Endothelial cell of umbilical vein (primary cell): ENCODE data around the gene PCDH19. TPM values are rescaled to one million over a fixed set of nuclear protein-coding genes. Genes with fewer than 3 reads are reported as not detected.

ENCODE experiments used
- BruUV-seq: library from RNA; stranded (reverse); fragments of 400-500 nt; replicated peaks from 2 replicates; lab custom pipeline; 2021; lab: Mats Ljungman, UMichigan
- CTCF ChIA-PET: fragments of 300-600, 350-600 bp; sonication (Branson Sonifier 250); formaldehyde crosslinking; loops from one replicate; lab custom pipeline; 2021; ENCODE audit warnings: antibody characterized with exemption, inconsistent platforms; lab: Charles Lee
- POLR2A ChIA-PET: fragments of 300-600, 350-600 bp; sonication (Branson Sonifier 250); formaldehyde crosslinking; loops from one replicate; lab custom pipeline; 2021; ENCODE audit warnings: antibody characterized with exemption, inconsistent platforms; lab: Charles Lee
- DNase-seq: peaks from one replicate; pipeline ENCODE4 v3.0.0-alpha.2; 2011; ENCODE audit warnings: low read depth, low spot score
- FAIRE-seq: peaks from 2 replicates; lab custom pipeline; 2011; peaks lifted over from hg19 to GRCh38; lab: Jason Lieb, UNC
- H2AFZ ChIP-seq: 2 replicates; pipeline ENCODE4 v1.6.0; 2012; ENCODE audit warnings: low read depth, low read length, control low read depth, inconsistent platforms
- H3K27ac ChIP-seq: 2 replicates; pipeline ENCODE4 v1.5.1; 2011; ENCODE audit warnings: low read depth, mild to moderate bottlenecking, control low read depth, low read length, moderate library complexity; ENCODE audit not compliant: insufficient read depth
- H3K27me3 ChIP-seq, 2 experiments: 2 replicates each; pipeline versions ENCODE4 v1.6.0 to v1.6.1; 2011; ENCODE audit warnings: low read length in 2 of 2, mixed read lengths in 1 of 2; ENCODE audit not compliant: control insufficient read depth in 2 of 2, insufficient read depth in 2 of 2
- H3K36me3 ChIP-seq, 2 experiments: 2 replicates in 1 of 2; 3 replicates in 1 of 2; pipeline ENCODE4 v1.5.1; 2011; ENCODE audit warnings: low read length in 2 of 2, mild to moderate bottlenecking in 1 of 2, moderate library complexity in 1 of 2; ENCODE audit not compliant: control insufficient read depth in 2 of 2, insufficient read depth in 2 of 2; ENCODE audit errors: extremely low read depth in 1 of 2
- H3K4me1 ChIP-seq: 3 replicates; pipeline ENCODE4 v1.5.1; 2011; ENCODE audit warnings: mild to moderate bottlenecking, low read length; ENCODE audit not compliant: control insufficient read depth, insufficient read depth; ENCODE audit errors: extremely low read depth
- H3K4me2 ChIP-seq: 2 replicates; pipeline ENCODE4 v1.6.1; 2011; ENCODE audit warnings: low read length, control low read depth, mixed read lengths; ENCODE audit not compliant: insufficient read depth
- H3K4me3 ChIP-seq, 3 experiments: fragments of 200-600 bp in 1 of 3; sonication (generic), shearing (Covaris generic) in 1 of 3; replicated peaks in 1 of 3; 2 replicates each; pipeline ENCODE4 v1.5.1; 2011 to 2016; ENCODE audit warnings: control low read depth in 3 of 3, low read length in 3 of 3, mild to moderate bottlenecking in 2 of 3, inconsistent platforms in 1 of 3, low read depth in 1 of 3, moderate library complexity in 1 of 3; ENCODE audit not compliant: insufficient read depth in 1 of 3
- H3K79me2 ChIP-seq: 2 replicates; pipeline ENCODE4 v1.6.0; 2012; ENCODE audit warnings: low read length, inconsistent platforms; ENCODE audit not compliant: control insufficient read depth, insufficient read depth
- H3K9ac ChIP-seq: replicated peaks from 2 replicates; pipeline ENCODE3; 2011; ENCODE audit warnings: low read length, control low read depth; ENCODE audit not compliant: insufficient read depth; ENCODE audit errors: extremely low read depth
- H3K9me1 ChIP-seq: replicated peaks from 3 replicates; pipeline ENCODE4 v1.6.0; 2011; ENCODE audit warnings: mild to moderate bottlenecking, low read length; ENCODE audit not compliant: control insufficient read depth, insufficient read depth; ENCODE audit errors: extremely low read depth
- H3K9me3 ChIP-seq: replicated peaks from 2 replicates; pipeline ENCODE4 v1.5.1; 2012; ENCODE audit warnings: low read length, inconsistent platforms; ENCODE audit not compliant: control insufficient read depth, insufficient read depth
- H4K20me1 ChIP-seq: replicated peaks from 2 replicates; pipeline ENCODE3; 2011; ENCODE audit warnings: mild to moderate bottlenecking, low read length; ENCODE audit not compliant: control insufficient read depth, insufficient read depth; ENCODE audit errors: extremely low read depth
- CTCF ChIP-seq, 2 donors: IDR thresholded peaks; 1 replicate in 1 of 2; 2 replicates in 1 of 2; pipeline ENCODE4 v1.5.1; 2011; ENCODE audit warnings: low read length in 2 of 2, mild to moderate bottlenecking in 2 of 2, moderate library complexity in 2 of 2, control low read depth in 1 of 2, inconsistent platforms in 1 of 2, low read depth in 1 of 2; ENCODE audit not compliant: insufficient read depth in 1 of 2; ENCODE audit errors: extremely low read depth in 1 of 2
- EZH2 ChIP-seq: IDR thresholded peaks from 2 replicates; pipeline ENCODE4 v1.6.1; 2012; ENCODE audit warnings: borderline replicate concordance, low read depth, mild to moderate bottlenecking, moderate library complexity, low read length, inconsistent platforms; ENCODE audit not compliant: severe bottlenecking
- FOS ChIP-seq: IDR thresholded peaks from 2 replicates; pipeline ENCODE4 v1.6.1; 2011; ENCODE audit warnings: mild to moderate bottlenecking, low read length, moderate library complexity, borderline replicate concordance; ENCODE audit not compliant: insufficient read depth
- GATA2 ChIP-seq: IDR thresholded peaks from 2 replicates; pipeline ENCODE4 v1.7.0; 2011; ENCODE audit warnings: low read depth, mild to moderate bottlenecking, moderate library complexity, mixed read lengths, low read length; ENCODE audit not compliant: insufficient read length, insufficient read depth
- JUN ChIP-seq: IDR thresholded peaks from 2 replicates; pipeline ENCODE4 v1.6.1; 2011; ENCODE audit warnings: borderline replicate concordance, low read depth; ENCODE audit not compliant: insufficient read length, insufficient read depth
- MAX ChIP-seq: IDR thresholded peaks from 2 replicates; pipeline ENCODE4 v1.6.1; 2011; ENCODE audit not compliant: insufficient read depth, insufficient read length
- MYC ChIP-seq: IDR thresholded peaks from one replicate; pipeline ENCODE4 v1.6.1; 2011; ENCODE audit warnings: mild to moderate bottlenecking, low read depth, low read length
- POLR2A ChIP-seq: IDR thresholded peaks from 2 replicates; pipeline ENCODE4 v1.6.1; 2012; ENCODE audit warnings: low read depth, mild to moderate bottlenecking, control low read depth, low read length
- POLR2AphosphoS5 ChIP-seq: IDR thresholded peaks from 2 replicates; pipeline ENCODE4 v1.6.1; 2012; ENCODE audit warnings: low read depth, mild to moderate bottlenecking, control low read depth, low read length, moderate library complexity; ENCODE audit not compliant: insufficient read depth
- dilution Hi-C: fragments of 300-500 bp; cut with MboI; formaldehyde crosslinking; loops from one replicate; pipeline ENCODE4 v1.15.0; 2019; ENCODE audit warnings: low sequenced_read_pairs; ENCODE audit not compliant: extremely low pct_ligation_motif_present
- intact Hi-C: fragments of 100-400 bp; cut with micrococcal nuclease; formaldehyde crosslinking; loops from one replicate; pipeline ENCODE4 v1.10.0; 2022
- polyA plus RNA-seq, 4 experiments: library from polyadenylated mRNA; depleted of rRNA in 3 of 4; stranded (reverse) in 3 of 4; unstranded in 1 of 4; fragments of >200 nt; gene quantifications; 2 replicates each; pipeline versions ENCODE4 v1.2.1 to v1.2.3, GENCODE V29; 2011 to 2012; ENCODE audit warnings: missing spikeins in 1 of 4
- total RNA-seq: library from RNA; stranded (reverse); gene quantifications from 2 replicates; pipeline ENCODE4 v1.2.3, GENCODE V29; 2021

The PCDH19 gene
- total and polyA plus RNA-seq, 2 donors (not counting 3 experiments of a cell fraction or from before 2014, with no cell fraction given) = 1.2 to 4.3 TPM

- CTCF ChIA-PET = no interaction called here
These were observed 93.1 kb downstream of the PCDH19 start for GRCh38 chrX:100316987-100317386.

GRCh38 chrX:100315566-100315965, 94.5 kb downstream of the PCDH19 start:
- CTCF ChIA-PET = no interaction called here
- FAIRE-seq (no peak), DNase-seq (no peak)
- H3K36me3 ChIP-seq = no peaks in the 10 kb centered on the region
- H3K4me3 ChIP-seq = no peak overlapping the region
- no peaks in the 10 kb centered on the region for H3K27me3 ChIP-seq
- no peaks in the 10 kb centered on the region for H3K79me2 ChIP-seq
- H3K9ac ChIP-seq = no peak overlapping the region
- no TSS peak for BruUV-seq
- no peaks in the 10 kb centered on the region for H4K20me1 ChIP-seq
- H3K4me2 ChIP-seq = no peak overlapping the region
- dilution Hi-C loops = no loop called here
- no peak overlapping the region for H3K27ac ChIP-seq
- H2AFZ ChIP-seq = no peak overlapping the region
- H3K9me1 ChIP-seq = no peaks in the 10 kb centered on the region
- H3K9me3 ChIP-seq = no peaks in the 10 kb centered on the region
- TF ChIP-seq GATA2 (no peak), POLR2AphosphoS5 (no peak), CTCF (IDR thresholded peaks at IDR 0.05; ENCODE audit: extremely low read depth in 1 of 2, insufficient read depth in 1 of 2, low read depth in 1 of 2, low read length in 2 of 2) (no peak), EZH2 (no peak), POLR2A (no peak), JUN (no peak), MAX (no peak), FOS (no peak), MYC (no peak)
- POLR2A ChIA-PET = no interaction called here
- no peaks in the 10 kb centered on the region for H3K4me1 ChIP-seq
- intact Hi-C loops = no loop called here

More at GRCh38 chrX:100316987-100317386, 93.1 kb downstream of the PCDH19 start:
- POLR2A ChIA-PET = no interaction called here
- Histone ChIP-seq H3K4me3 (no peak overlapping the region), H3K79me2 (no peaks in the 10 kb centered on the region), H4K20me1 (no peaks in the 10 kb centered on the region), H3K9me1 (no peaks in the 10 kb centered on the region), H3K4me2 (no peak overlapping the region), H3K9me3 (no peaks in the 10 kb centered on the region), H3K27ac (no peak overlapping the region), H3K4me1 (no peaks in the 10 kb centered on the region), H2AFZ (no peak overlapping the region), H3K9ac (no peak overlapping the region), H3K36me3 (no peaks in the 10 kb centered on the region), H3K27me3 (no peaks in the 10 kb centered on the region)
- BruUV-seq = no TSS peak
- intact Hi-C loops (no loop called here), dilution Hi-C loops (no loop called here)
- TF ChIP-seq JUN (no peak), FOS (no peak), POLR2AphosphoS5 (no peak), EZH2 (no peak), POLR2A (no peak)
- FAIRE-seq = no peak
- no peak for DNase-seq
